Loucy (cell line): ENCODE measurements around the gene GRK6.
"Not testable (repeated sequence)": the region's sequence is repeated elsewhere in the genome, so short reads cannot be mapped to it uniquely, and the experiment has no call there.

Source experiments
- H2AFZ ChIP-seq: fragments of 200-600 bp; sonication (generic); 2 replicates; pipeline ENCODE4 v1.6.0; 2016; ENCODE audit warnings: antibody characterized with exemption, mild to moderate bottlenecking, low read length, moderate library complexity
- H3F3A ChIP-seq: fragments of 200-600 bp; 2 replicates; pipeline ENCODE4 v1.6.0; 2016; ENCODE audit warnings: antibody characterized with exemption, low read depth, mild to moderate bottlenecking
- H3K27me3 ChIP-seq: fragments of 200-600 bp; sonication (generic); 2 replicates; pipeline ENCODE4 v1.6.1; 2014; ENCODE audit warnings: low read length, mild to moderate bottlenecking; ENCODE audit not compliant: insufficient read depth, poor library complexity, severe bottlenecking
- H3K36me3 ChIP-seq: fragments of 200-600 bp; sonication (generic); 2 replicates; pipeline ENCODE4 v1.6.1; 2016; ENCODE audit warnings: low read length; ENCODE audit not compliant: insufficient read depth
- H3K4me1 ChIP-seq: fragments of 200-600 bp; sonication (generic); 2 replicates; pipeline ENCODE4 v1.5.1; 2014; ENCODE audit warnings: low read length, mild to moderate bottlenecking; ENCODE audit not compliant: insufficient read depth, poor library complexity, severe bottlenecking
- H3K4me2 ChIP-seq: fragments of 200-600 bp; sonication (generic); 2 replicates; pipeline ENCODE4 v1.6.0; 2014; ENCODE audit warnings: antibody characterized with exemption, low read length, low read depth, mild to moderate bottlenecking; ENCODE audit not compliant: poor library complexity, severe bottlenecking
- H3K4me3 ChIP-seq: fragments of 200-600 bp; sonication (generic); 2 replicates; pipeline ENCODE4 v1.5.1; 2014; ENCODE audit warnings: low read length, mild to moderate bottlenecking, mixed read lengths; ENCODE audit not compliant: poor library complexity, severe bottlenecking
- H3K79me2 ChIP-seq: fragments of 200-600 bp; sonication (generic); 2 replicates; pipeline ENCODE4 v1.6.1; 2014; ENCODE audit warnings: low read length; ENCODE audit not compliant: insufficient read depth
- H3K9ac ChIP-seq: fragments of 200-600 bp; sonication (generic); 2 replicates; pipeline ENCODE4 v1.6.0; 2014; ENCODE audit warnings: mild to moderate bottlenecking, low read depth, low read length, moderate library complexity; ENCODE audit not compliant: poor library complexity, severe bottlenecking
- H3K9me2 ChIP-seq: fragments of 200-600 bp; sonication (generic); replicated peaks from 2 replicates; pipeline ENCODE4 v1.6.1; 2016; ENCODE audit warnings: low read depth, low read length, mixed read lengths
- H3K9me3 ChIP-seq: fragments of 200-600 bp; sonication (generic); 2 replicates; pipeline ENCODE4 v1.6.1; 2014; ENCODE audit warnings: mild to moderate bottlenecking, antibody characterized with exemption, low read length, low read depth; ENCODE audit not compliant: insufficient read depth
- H4K20me1 ChIP-seq: fragments of 200-600 bp; sonication (generic); 2 replicates; pipeline ENCODE4 v1.6.0; 2014; ENCODE audit warnings: antibody characterized with exemption, low read length, mild to moderate bottlenecking; ENCODE audit not compliant: insufficient read depth, poor library complexity, severe bottlenecking
- EZH2phosphoT487 ChIP-seq: fragments of 200-600 bp; IDR thresholded peaks from 2 replicates; pipeline ENCODE4 v1.6.1; 2018; ENCODE audit warnings: antibody characterized with exemption, mild to moderate bottlenecking, moderate library complexity, borderline replicate concordance
- TF ChIP-seq, protein P1 (sequence below): fragments of 200-600 bp; sonication (generic); conservative IDR thresholded peaks from 2 replicates; pipeline ENCODE4 v1.5.1; 2014; ENCODE audit warnings: mild to moderate bottlenecking, antibody characterized with exemption, low read length

Gene GRK6

GRCh38 chr5:177419046-177419445, 7.4 kb upstream of the GRK6 start:
- Histone ChIP-seq H2AFZ (no peak overlapping the region), H3K36me3 (no peaks in the 10 kb centered on the region), H3K4me2 (no peak overlapping the region), H3K9me3 (no peaks in the 10 kb centered on the region), H3K4me1 (no peaks in the 10 kb centered on the region), H3K4me3 (no peak overlapping the region), H3K79me2 (no peaks in the 10 kb centered on the region), H4K20me1 (no peaks in the 10 kb centered on the region), H3K9ac (no peak overlapping the region), H3F3A (no peaks in the 10 kb centered on the region), H3K27me3 (no peaks in the 10 kb centered on the region), H3K9me2 (no peaks in the 10 kb centered on the region)
- TF ChIP-seq, protein P1, sequence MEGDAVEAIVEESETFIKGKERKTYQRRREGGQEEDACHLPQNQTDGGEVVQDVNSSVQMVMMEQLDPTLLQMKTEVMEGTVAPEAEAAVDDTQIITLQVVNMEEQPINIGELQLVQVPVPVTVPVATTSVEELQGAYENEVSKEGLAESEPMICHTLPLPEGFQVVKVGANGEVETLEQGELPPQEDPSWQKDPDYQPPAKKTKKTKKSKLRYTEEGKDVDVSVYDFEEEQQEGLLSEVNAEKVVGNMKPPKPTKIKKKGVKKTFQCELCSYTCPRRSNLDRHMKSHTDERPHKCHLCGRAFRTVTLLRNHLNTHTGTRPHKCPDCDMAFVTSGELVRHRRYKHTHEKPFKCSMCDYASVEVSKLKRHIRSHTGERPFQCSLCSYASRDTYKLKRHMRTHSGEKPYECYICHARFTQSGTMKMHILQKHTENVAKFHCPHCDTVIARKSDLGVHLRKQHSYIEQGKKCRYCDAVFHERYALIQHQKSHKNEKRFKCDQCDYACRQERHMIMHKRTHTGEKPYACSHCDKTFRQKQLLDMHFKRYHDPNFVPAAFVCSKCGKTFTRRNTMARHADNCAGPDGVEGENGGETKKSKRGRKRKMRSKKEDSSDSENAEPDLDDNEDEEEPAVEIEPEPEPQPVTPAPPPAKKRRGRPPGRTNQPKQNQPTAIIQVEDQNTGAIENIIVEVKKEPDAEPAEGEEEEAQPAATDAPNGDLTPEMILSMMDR: no peak
- no peak for TF ChIP-seq EZH2phosphoT487

- not testable (repeated sequence) for H3K9ac ChIP-seq, H2AFZ ChIP-seq
These were observed 6.0 kb upstream of the GRK6 start for GRCh38 chr5:177420472-177420871.

GRCh38 chr5:177421062-177421798, 5.2 kb upstream of the GRK6 start:
- Histone ChIP-seq H3K9ac (no peak overlapping the region), H3F3A (no peaks in the 10 kb centered on the region), H3K9me3 (no peaks in the 10 kb centered on the region), H3K36me3 (no peaks in the 10 kb centered on the region), H4K20me1 (no peaks in the 10 kb centered on the region), H3K4me1 (peaks cover 4% of the 10 kb centered on the region), H2AFZ (no peak overlapping the region), H3K27me3 (no peaks in the 10 kb centered on the region), H3K4me2 (no peak overlapping the region), H3K79me2 (no peaks in the 10 kb centered on the region), H3K4me3 (no peak overlapping the region), H3K9me2 (no peaks in the 10 kb centered on the region)
- no peak for TF ChIP-seq EZH2phosphoT487
- TF ChIP-seq, protein P1: no peak

More at GRCh38 chr5:177420472-177420871, 6.0 kb upstream of the GRK6 start:
- not testable (repeated sequence) for H3K79me2 ChIP-seq, H3K4me1 ChIP-seq, H3K9me3 ChIP-seq, H3F3A ChIP-seq, H3K4me2 ChIP-seq, H3K27me3 ChIP-seq, H3K9me2 ChIP-seq, H4K20me1 ChIP-seq, H3K36me3 ChIP-seq, H3K4me3 ChIP-seq

GRCh38 chr5:177423671-177424070, 2.8 kb upstream of the GRK6 start:
- no peaks in the 10 kb centered on the region for H3K9me2 ChIP-seq
- peaks cover 11% of the 10 kb centered on the region for H3K4me1 ChIP-seq
- no peaks in the 10 kb centered on the region for H3K9me3 ChIP-seq
- H3F3A ChIP-seq: no peaks in the 10 kb centered on the region
- no peak overlapping the region for H3K9ac ChIP-seq
- H3K4me3 ChIP-seq: no peak overlapping the region
- H2AFZ ChIP-seq: no peak overlapping the region
- H4K20me1 ChIP-seq: peaks cover 8% of the 10 kb centered on the region
- H3K79me2 ChIP-seq: peaks cover 20% of the 10 kb centered on the region
- H3K36me3 ChIP-seq: no peaks in the 10 kb centered on the region
- H3K4me2 ChIP-seq: no peak overlapping the region
- TF ChIP-seq, protein P1: no peak
- TF ChIP-seq EZH2phosphoT487: no peak
- no peaks in the 10 kb centered on the region for H3K27me3 ChIP-seq
